Bronchial epithelial cell (primary cell): ENCODE measurements around the gene CHST11. TPM values are rescaled to one million over a fixed set of nuclear protein-coding genes. Genes with fewer than 3 reads are reported as not detected.

Experiments
- DNase-seq: peaks from one replicate; pipeline ENCODE4 v3.0.0-alpha.2; 2010; ENCODE audit warnings: low read depth
- FAIRE-seq: peaks from 2 replicates; lab custom pipeline; 2011; peaks lifted over from hg19 to GRCh38; lab: Jason Lieb, UNC
- H3K27me3 ChIP-seq: 2 replicates; pipeline ENCODE4 v1.5.1; 2011; ENCODE audit warnings: low read length; ENCODE audit not compliant: control insufficient read depth, insufficient read depth
- H3K36me3 ChIP-seq: 2 replicates; pipeline ENCODE4 v1.5.1; 2011; ENCODE audit warnings: low read length; ENCODE audit not compliant: control insufficient read depth, insufficient read depth
- H3K4me3 ChIP-seq: 2 replicates; pipeline ENCODE4 v1.5.1; 2011; ENCODE audit warnings: mild to moderate bottlenecking, low read depth, low read length, control low read depth
- CTCF ChIP-seq: IDR thresholded peaks from 2 replicates; pipeline ENCODE4 v1.5.1; 2011; ENCODE audit warnings: mild to moderate bottlenecking, moderate library complexity, low read length, control low read depth, inconsistent platforms; ENCODE audit not compliant: insufficient read depth, severe bottlenecking
- total RNA-seq: library from RNA; depleted of rRNA; stranded (reverse); fragments of >200 nt; gene quantifications from 2 replicates; pipeline ENCODE4 v1.2.1, GENCODE V29; 2014

Gene CHST11
- total RNA-seq, 1 donor from 2014 or later: 7.9 TPM

GRCh38 chr12:104484079-104484478 is 27.3 kb downstream of the CHST11 start:
- FAIRE-seq (no peak), DNase-seq (no peak)
- H3K27me3 ChIP-seq: no peaks in the 10 kb centered on the region
- H3K4me3 ChIP-seq: no peak overlapping the region
- no peak for TF ChIP-seq CTCF
- no peaks in the 10 kb centered on the region for H3K36me3 ChIP-seq

GRCh38 chr12:104485651-104486362 is 29.1 kb downstream of the CHST11 start:
- no peak for FAIRE-seq
- no peak overlapping the region for H3K4me3 ChIP-seq
- H3K36me3 ChIP-seq: no peaks in the 10 kb centered on the region
- no peaks in the 10 kb centered on the region for H3K27me3 ChIP-seq
- no peak for DNase-seq
- TF ChIP-seq CTCF: no peak

GRCh38 chr12:104486363-104486750 is 29.6 kb downstream of the CHST11 start:
- no peaks in the 10 kb centered on the region for H3K27me3 ChIP-seq
- no peaks in the 10 kb centered on the region for H3K36me3 ChIP-seq
- TF ChIP-seq CTCF: no peak
- DNase-seq (no peak), FAIRE-seq (no peak)
- H3K4me3 ChIP-seq: no peak overlapping the region

- FAIRE-seq: no peak
- no peaks in the 10 kb centered on the region for H3K36me3 ChIP-seq
Measured at GRCh38 chr12:104486943-104487819, 30.4 kb downstream of the CHST11 start.

GRCh38 chr12:104488374-104488773 is 31.6 kb downstream of the CHST11 start:
- H3K4me3 ChIP-seq: no peak overlapping the region
- FAIRE-seq: no peak

More at GRCh38 chr12:104486943-104487819, 30.4 kb downstream of the CHST11 start:
- TF ChIP-seq CTCF: no peak
- no peak for DNase-seq
- H3K27me3 ChIP-seq: no peaks in the 10 kb centered on the region
- H3K4me3 ChIP-seq: no peak overlapping the region

More at GRCh38 chr12:104488374-104488773, 31.6 kb downstream of the CHST11 start:
- no peak for TF ChIP-seq CTCF
- no peaks in the 10 kb centered on the region for H3K27me3 ChIP-seq
- no peak for DNase-seq
- no peaks in the 10 kb centered on the region for H3K36me3 ChIP-seq
